ENCODE data around the gene WIF1.

- TF ChIP-seq, protein P1, sequence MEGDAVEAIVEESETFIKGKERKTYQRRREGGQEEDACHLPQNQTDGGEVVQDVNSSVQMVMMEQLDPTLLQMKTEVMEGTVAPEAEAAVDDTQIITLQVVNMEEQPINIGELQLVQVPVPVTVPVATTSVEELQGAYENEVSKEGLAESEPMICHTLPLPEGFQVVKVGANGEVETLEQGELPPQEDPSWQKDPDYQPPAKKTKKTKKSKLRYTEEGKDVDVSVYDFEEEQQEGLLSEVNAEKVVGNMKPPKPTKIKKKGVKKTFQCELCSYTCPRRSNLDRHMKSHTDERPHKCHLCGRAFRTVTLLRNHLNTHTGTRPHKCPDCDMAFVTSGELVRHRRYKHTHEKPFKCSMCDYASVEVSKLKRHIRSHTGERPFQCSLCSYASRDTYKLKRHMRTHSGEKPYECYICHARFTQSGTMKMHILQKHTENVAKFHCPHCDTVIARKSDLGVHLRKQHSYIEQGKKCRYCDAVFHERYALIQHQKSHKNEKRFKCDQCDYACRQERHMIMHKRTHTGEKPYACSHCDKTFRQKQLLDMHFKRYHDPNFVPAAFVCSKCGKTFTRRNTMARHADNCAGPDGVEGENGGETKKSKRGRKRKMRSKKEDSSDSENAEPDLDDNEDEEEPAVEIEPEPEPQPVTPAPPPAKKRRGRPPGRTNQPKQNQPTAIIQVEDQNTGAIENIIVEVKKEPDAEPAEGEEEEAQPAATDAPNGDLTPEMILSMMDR (IDR thresholded peaks at IDR 0.05), result no peak
- no peak for TF ChIP-seq ZFX (IDR thresholded peaks at IDR 0.05; ENCODE audit: borderline replicate concordance)
These were observed 26.3 kb upstream of the WIF1 start for GRCh38 chr12:65147312-65147905.
